HepG2 (cell line): ENCODE measurements around the gene PARP3. TPM values are rescaled to one million over a fixed set of nuclear protein-coding genes. Genes with fewer than 3 reads are reported as not detected.
A peak's percentile ranks its signal among the peaks of the same experiment; 100 is the strongest.

Experiments
- BATF2 ChIP-seq: sonication (generic); formaldehyde crosslinking; IDR thresholded peaks from 2 replicates; pipeline ENCODE4 v1.8.0; 2022; ENCODE audit warnings: mild to moderate bottlenecking, missing genetic modification reagents, moderate library complexity
- CAMTA2 ChIP-seq: sonication (generic); formaldehyde crosslinking; IDR thresholded peaks from 2 replicates; pipeline ENCODE4 v1.4.0; 2020; ENCODE audit warnings: mild to moderate bottlenecking, missing genetic modification reagents, borderline replicate concordance
- CBFB ChIP-seq: sonication (generic); formaldehyde crosslinking; IDR thresholded peaks from 2 replicates; pipeline ENCODE4 v1.4.0; 2020; ENCODE audit warnings: missing genetic modification reagents
- HIVEP1 ChIP-seq: sonication (generic); formaldehyde crosslinking; IDR thresholded peaks from 2 replicates; pipeline ENCODE4 v1.4.0; 2020; ENCODE audit warnings: mild to moderate bottlenecking, missing genetic modification reagents
- KLF15 ChIP-seq: sonication (generic); formaldehyde crosslinking; IDR thresholded peaks from 2 replicates; pipeline ENCODE4 v1.8.1; 2023; ENCODE audit warnings: borderline replicate concordance, mild to moderate bottlenecking, inconsistent platforms, missing genetic modification reagents, mixed read lengths
- NAIF1 ChIP-seq: sonication (generic); formaldehyde crosslinking; IDR thresholded peaks from 2 replicates; pipeline ENCODE4 v1.5.0; 2020; ENCODE audit warnings: mild to moderate bottlenecking, missing genetic modification reagents, borderline replicate concordance
- PBX3 ChIP-seq: sonication (generic); formaldehyde crosslinking; IDR thresholded peaks from 2 replicates; pipeline ENCODE4 v1.8.1; 2023; ENCODE audit warnings: missing genetic modification reagents, inconsistent platforms, borderline replicate concordance
- PRDM10 ChIP-seq: sonication (generic); formaldehyde crosslinking; IDR thresholded peaks from 2 replicates; pipeline ENCODE4 v1.4.0; 2020; ENCODE audit warnings: low read depth, missing genetic modification reagents
- RFXANK ChIP-seq: IDR thresholded peaks from 2 replicates; pipeline ENCODE4 v1.6.1; 2016
- SIX4 ChIP-seq: sonication (generic); formaldehyde crosslinking; IDR thresholded peaks from 2 replicates; pipeline ENCODE4 v1.4.0; 2020; ENCODE audit warnings: missing genetic modification reagents
- TEAD3 ChIP-seq: optimal IDR thresholded peaks from 2 replicates; pipeline ENCODE3; 2016; ENCODE audit warnings: borderline replicate concordance
- XBP1 ChIP-seq: sonication (generic); formaldehyde crosslinking; IDR thresholded peaks from 2 replicates; pipeline ENCODE4 v1.5.0; 2020; ENCODE audit warnings: missing genetic modification reagents
- ZFP1 ChIP-seq: IDR thresholded peaks from 2 replicates; pipeline ENCODE4 v1.6.1; 2016
- ZFP41 ChIP-seq: sonication (generic); formaldehyde crosslinking; IDR thresholded peaks from 2 replicates; pipeline ENCODE4 v1.4.0; 2020; ENCODE audit warnings: mild to moderate bottlenecking, missing genetic modification reagents, borderline replicate concordance
- ZNF10 ChIP-seq: sonication (generic); formaldehyde crosslinking; IDR thresholded peaks from 2 replicates; pipeline ENCODE4 v1.4.0; 2020; ENCODE audit warnings: mild to moderate bottlenecking, low read depth, missing genetic modification reagents, borderline replicate concordance
- ZNF234 ChIP-seq: sonication (generic); formaldehyde crosslinking; conservative IDR thresholded peaks from 2 replicates; pipeline ENCODE4 v1.5.1; 2020; ENCODE audit warnings: mild to moderate bottlenecking, missing genetic modification reagents
- ZNF841 ChIP-seq: sonication (generic); formaldehyde crosslinking; IDR thresholded peaks from 2 replicates; pipeline ENCODE4 v1.8.1; 2023; ENCODE audit warnings: missing genetic modification reagents, borderline replicate concordance
- ZUFSP ChIP-seq: sonication (generic); formaldehyde crosslinking; IDR thresholded peaks from 2 replicates; pipeline ENCODE4 v1.9.0; 2021; ENCODE audit warnings: missing genetic modification reagents, mild to moderate bottlenecking, borderline replicate concordance
- polyA plus RNA-seq, 8 experiments: library from polyadenylated mRNA; depleted of rRNA in 3 of 8; stranded (reverse) in 7 of 8; unstranded in 1 of 8; fragments of >200 nt; fragmentation: Illumina TruSeq in 4 of 8; extraction: Trizol in 4 of 8; gene quantifications; 2 replicates each; pipeline versions ENCODE4 v1.2.1 to v1.2.3, GENCODE V29; 2011 to 2016; ENCODE audit warnings: low read depth in 4 of 8, missing spikeins in 1 of 8, mixed read lengths in 1 of 8; ENCODE audit not compliant: insufficient read depth in 1 of 8
- total RNA-seq, 5 experiments: library from RNA; depleted of rRNA; stranded (reverse); fragments of >200 nt; fragmentation: Illumina TruSeq; extraction: Trizol; gene quantifications; 2 replicates each; pipeline ENCODE4 v1.2.3, GENCODE V29; 2016; ENCODE audit warnings: low read depth in 1 of 5
- TF ChIP-seq, protein P1 (sequence below): sonication (generic); formaldehyde crosslinking; IDR thresholded peaks from 2 replicates; pipeline ENCODE4 v1.8.0; 2022; ENCODE audit warnings: mild to moderate bottlenecking, missing genetic modification reagents; ENCODE audit not compliant: insufficient replicate concordance

Gene PARP3
- total and polyA plus RNA-seq, 2 of the 13 experiments (the other 11 are each of a cell fraction or from before 2014, with no cell fraction given), result 11.2 to 21.5 TPM

- TF ChIP-seq ZUFSP (CRISPR knock-in tag) (no peak), TEAD3 (peak; percentile 7), ZFP41 (CRISPR knock-in tag) (no peak), SIX4 (CRISPR knock-in tag) (peak; percentile 41; the same call in 1 of the 2 replicates), NAIF1 (CRISPR knock-in tag) (no peak), RFXANK (CRISPR knock-in tag) (no peak), CBFB (CRISPR knock-in tag) (no peak), ZNF841 (CRISPR knock-in tag) (no peak), ZFP1 (CRISPR knock-in tag) (no peak), XBP1 (CRISPR knock-in tag) (no peak), BATF2 (CRISPR knock-in tag) (no peak), PBX3 (CRISPR knock-in tag) (no peak), CAMTA2 (CRISPR knock-in tag) (no peak; the same call in 1 of the 2 replicates), KLF15 (no peak), ZNF10 (CRISPR knock-in tag) (no peak), PRDM10 (CRISPR knock-in tag) (no peak), ZNF234 (CRISPR knock-in tag) (no peak), HIVEP1 (CRISPR knock-in tag) (no peak; the same call in 1 of the 2 replicates)
- TF ChIP-seq, protein P1, sequence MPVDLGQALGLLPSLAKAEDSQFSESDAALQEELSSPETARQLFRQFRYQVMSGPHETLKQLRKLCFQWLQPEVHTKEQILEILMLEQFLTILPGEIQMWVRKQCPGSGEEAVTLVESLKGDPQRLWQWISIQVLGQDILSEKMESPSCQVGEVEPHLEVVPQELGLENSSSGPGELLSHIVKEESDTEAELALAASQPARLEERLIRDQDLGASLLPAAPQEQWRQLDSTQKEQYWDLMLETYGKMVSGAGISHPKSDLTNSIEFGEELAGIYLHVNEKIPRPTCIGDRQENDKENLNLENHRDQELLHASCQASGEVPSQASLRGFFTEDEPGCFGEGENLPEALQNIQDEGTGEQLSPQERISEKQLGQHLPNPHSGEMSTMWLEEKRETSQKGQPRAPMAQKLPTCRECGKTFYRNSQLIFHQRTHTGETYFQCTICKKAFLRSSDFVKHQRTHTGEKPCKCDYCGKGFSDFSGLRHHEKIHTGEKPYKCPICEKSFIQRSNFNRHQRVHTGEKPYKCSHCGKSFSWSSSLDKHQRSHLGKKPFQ (CRISPR knock-in tag), result no peak
These were observed 664 bp downstream of the PARP3 start (continued) for GRCh38 chr3:51942603-51943450.
